Heart right ventricle (tissue), 16 donors: ENCODE measurements around the gene KHDC1. TPM values are rescaled to one million over a fixed set of nuclear protein-coding genes. Genes with fewer than 3 reads are reported as not detected.

Source experiments
- ATAC-seq, 8 donors: fragments of 200-7000 bp; cut with Tn5 transposase; one replicate each; pipeline ENCODE4 v1.9.1; 2020; ENCODE audit warnings: mild to moderate bottlenecking in 8 of 8, moderate library complexity in 8 of 8, moderate number of reproducible peaks in 1 of 8
- DNase-seq, 2 donors: peaks; one replicate each; pipeline ENCODE4 v3.0.0-alpha.2; 2020
- H3K27ac ChIP-seq, 10 donors: fragments of 200-600 bp; sonication (generic) in 2 of 10; one replicate each; pipeline versions ENCODE4 v1.5.0 to v1.8.0; 2020 to 2022; ENCODE audit warnings: mild to moderate bottlenecking in 3 of 10
- H3K27me3 ChIP-seq, 7 donors: fragments of 200-600 bp; one replicate each; pipeline ENCODE4 v1.8.0; 2021 to 2022; ENCODE audit warnings: mild to moderate bottlenecking in 2 of 7
- H3K36me3 ChIP-seq, 9 donors: fragments of 200-600 bp; sonication (generic) in 1 of 9; one replicate each; pipeline versions ENCODE4 v1.5.0 to v1.8.0; 2020 to 2022; ENCODE audit warnings: mild to moderate bottlenecking in 2 of 9
- H3K4me1 ChIP-seq, 9 donors: fragments of 200-600 bp; sonication (generic) in 1 of 9; one replicate each; pipeline versions ENCODE4 v1.5.0 to v1.8.0; 2020 to 2022; ENCODE audit warnings: mild to moderate bottlenecking in 4 of 9
- H3K4me3 ChIP-seq, 10 donors: fragments of 200-600 bp; sonication (generic) in 2 of 10; one replicate each; pipeline versions ENCODE4 v1.5.0 to v1.8.0; 2020 to 2022; ENCODE audit warnings: mild to moderate bottlenecking in 7 of 10, moderate library complexity in 2 of 10
- H3K9me3 ChIP-seq, 11 donors: fragments of 200-600 bp in 10 of 11; sonication (generic) in 2 of 11; one replicate each; pipeline versions ENCODE4 v1.5.0 to v1.8.0; 2013 to 2022; ENCODE audit warnings: mild to moderate bottlenecking in 2 of 11, control low read depth in 1 of 11, moderate library complexity in 1 of 11
- WGBS, 2 donors: extraction: QIAGEN DNeasy Blood & Tissue Kit; methylation state at CpG; one replicate each; pipeline ENCODE4 v1.1.7; 2013; ENCODE audit warnings: inconsistent platforms in 1 of 2; 5-methylcytosine and 5-hydroxymethylcytosine counted together
- intact Hi-C, 10 donors: fragments of 100-400 bp; cut with DNase I; formaldehyde crosslinking; loops; one replicate each; pipeline versions ENCODE4 v1.11.1 to v1.14.2; 2022
- polyA plus RNA-seq, 2 donors: library from polyadenylated mRNA; stranded (reverse); fragments of 200-250 nt; gene quantifications; one replicate each; pipeline ENCODE4 v1.2.3, GENCODE V29; 2013
- total RNA-seq, 10 donors: library from RNA; stranded (reverse); fragmentation: NEBNext Ultra II Directional in 3 of 10; extraction: Animal tissue kit (Norgen Biotek cat#: 25700) in 3 of 10; gene quantifications; one replicate each; pipeline versions ENCODE4 v1.2.1 to v1.2.4, GENCODE V29; 2021 to 2023
- TF ChIP-seq, protein P1 (sequence below), 9 donors: fragments of 200-600 bp; sonication (generic) in 2 of 9; IDR thresholded peaks; one replicate each; pipeline versions ENCODE4 v1.5.0 to v1.8.0; 2021 to 2022; ENCODE audit warnings: antibody characterized with exemption in 9 of 9, mild to moderate bottlenecking in 5 of 9, moderate library complexity in 1 of 9
- donor health status: Arrhythmogenic right ventricular cardiomyopathy.
- donor health status: ischemic (EF 13 %, LVEDD 7.1; RV severe dilation, severe dysfunction).
- donor health status: healthy with polysubstance abuse.
- donor health status: DM: no; HTN: yes; CAD: no.
- donor health status: DM: no; HTN: no; CAD: no.
- donor health status: ischemic (EF 25% LVEDD 6.9; RV normal size, moderate dysfunction).
- donor health status: ischemic (EF 25% LVEDD 5.7; RV mildly dilated, moderate dysfunction).
- donor health status: healthy.
- donor health status: DM: yes; HTN: yes; CAD: no.
- donor health status: Ischemic cardiomyopathy.
- donor health status: ischemic (EF 35%, LVEDD 5.7; RV mildly dilated, moderate dysfunction).
- donor health status: nonischemic (EF 11% LVEDD 7.7; RV severe dilation, severe dysfunction).
- donor health status: DM: yes; HTN: yes; CAD: no.
- donor health status: PGD.
- donor health status: ischemic (EF 29% LVEDD 5.4; RV normal size, mild dysfunction).
- donor health status: nonischemic (EF 23%, LVEDD 6.1; RV moderate dilation, normal function).

The KHDC1 gene
- total and polyA plus RNA-seq, 12 donors, result 0.51 to 2.8 (median 1.2) TPM

DNA sequence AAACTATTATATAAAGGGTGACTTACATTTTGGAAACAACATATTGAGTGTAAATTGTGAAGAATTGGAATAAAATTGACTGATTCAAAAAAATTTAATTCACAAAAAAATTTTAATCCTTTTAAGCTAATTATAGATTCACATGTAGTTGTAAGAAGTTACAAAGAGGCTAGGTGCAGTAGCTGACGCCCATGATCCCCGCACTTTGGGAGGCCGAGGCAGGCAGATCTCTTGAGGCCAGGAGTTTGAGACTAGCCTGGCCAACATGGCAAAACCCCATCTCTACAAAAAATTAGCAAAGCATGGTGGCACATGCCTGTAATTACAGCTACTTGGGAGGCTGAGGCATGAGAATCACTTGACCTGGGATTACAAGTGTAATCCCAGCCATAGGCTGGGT is 30.3 kb upstream of the KHDC1 start:
- DNase-seq, result no peak
- 95 to 99% methylated on average over 3 of the region's 3 CpGs for WGBS, 2 donors
- Histone ChIP-seq H3K9me3 (no peaks in the 10 kb centered on the region), H3K4me1 (no peaks in the 10 kb centered on the region), H3K27me3 (peaks cover 0 to 12% (median 0%) of the 10 kb centered on the region in 7 donors), H3K4me3 (no peak overlapping the region), H3K27ac (no peak overlapping the region), H3K36me3 (no peaks in the 10 kb centered on the region)
- TF ChIP-seq, protein P1, sequence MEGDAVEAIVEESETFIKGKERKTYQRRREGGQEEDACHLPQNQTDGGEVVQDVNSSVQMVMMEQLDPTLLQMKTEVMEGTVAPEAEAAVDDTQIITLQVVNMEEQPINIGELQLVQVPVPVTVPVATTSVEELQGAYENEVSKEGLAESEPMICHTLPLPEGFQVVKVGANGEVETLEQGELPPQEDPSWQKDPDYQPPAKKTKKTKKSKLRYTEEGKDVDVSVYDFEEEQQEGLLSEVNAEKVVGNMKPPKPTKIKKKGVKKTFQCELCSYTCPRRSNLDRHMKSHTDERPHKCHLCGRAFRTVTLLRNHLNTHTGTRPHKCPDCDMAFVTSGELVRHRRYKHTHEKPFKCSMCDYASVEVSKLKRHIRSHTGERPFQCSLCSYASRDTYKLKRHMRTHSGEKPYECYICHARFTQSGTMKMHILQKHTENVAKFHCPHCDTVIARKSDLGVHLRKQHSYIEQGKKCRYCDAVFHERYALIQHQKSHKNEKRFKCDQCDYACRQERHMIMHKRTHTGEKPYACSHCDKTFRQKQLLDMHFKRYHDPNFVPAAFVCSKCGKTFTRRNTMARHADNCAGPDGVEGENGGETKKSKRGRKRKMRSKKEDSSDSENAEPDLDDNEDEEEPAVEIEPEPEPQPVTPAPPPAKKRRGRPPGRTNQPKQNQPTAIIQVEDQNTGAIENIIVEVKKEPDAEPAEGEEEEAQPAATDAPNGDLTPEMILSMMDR (IDR thresholded peaks at IDR 0.05), result no peak
- ATAC-seq, result no peak
- intact Hi-C loops, result no loop called here

GRCh38 chr6:73290435-73290834 is 27.4 kb upstream of the KHDC1 start:
- intact Hi-C loops, result no loop called here

DNA sequence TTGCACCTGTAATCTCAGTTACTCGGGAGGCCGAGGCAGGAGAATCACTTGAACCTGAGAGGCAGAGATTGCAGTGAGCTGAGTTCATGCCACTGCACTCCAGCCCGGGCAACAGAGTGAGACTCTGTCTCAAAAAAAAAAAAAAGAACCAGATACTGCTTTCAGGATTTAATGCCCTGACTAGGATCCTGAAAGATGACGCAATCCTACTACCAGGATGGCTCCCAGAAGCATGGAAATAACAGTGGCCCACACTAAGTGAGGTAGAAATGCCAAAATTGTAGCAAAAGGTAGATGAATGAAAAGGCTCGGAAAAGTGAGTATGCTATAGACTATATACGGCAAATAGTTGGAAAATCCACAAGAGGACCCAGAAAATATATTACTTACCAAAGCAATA is 23.8 kb upstream of the KHDC1 start:
- intact Hi-C loops, result loop anchor here in 3 of 10 donors (5.0 kb wide), 1 partner anchor 41 kb away; no protein-coding TSS in a partner anchor
- H3K4me1 ChIP-seq, result no peaks in the 10 kb centered on the region

More at GRCh38 chr6:73290435-73290834, 27.4 kb upstream of the KHDC1 start:
- DNase-seq (no peak), ATAC-seq (no peak)
- TF ChIP-seq, protein P1 (IDR thresholded peaks at IDR 0.05), result no peak
- Histone ChIP-seq H3K9me3 (no peaks in the 10 kb centered on the region), H3K4me1 (no peaks in the 10 kb centered on the region), H3K36me3 (no peaks in the 10 kb centered on the region), H3K27me3 (no peaks in the 10 kb centered on the region), H3K27ac (no peak overlapping the region), H3K4me3 (no peak overlapping the region)

GRCh38 chr6:73285674-73286283 is 22.8 kb upstream of the KHDC1 start:
- no peak overlapping the region for H3K4me3 ChIP-seq
- H3K36me3 ChIP-seq, result no peaks in the 10 kb centered on the region
- intact Hi-C loops, result loop anchor here in 5 of 10 donors (2.0 to 5.0 kb wide), 2 partner anchors 41 to 42 kb away; no protein-coding TSS in a partner anchor
- DNase-seq (no peak), ATAC-seq (peak in 2 of 8 donors; percentile 29 to 38)
- H3K27ac ChIP-seq, result no peak overlapping the region
- no peaks in the 10 kb centered on the region for H3K27me3 ChIP-seq
- H3K9me3 ChIP-seq, result no peaks in the 10 kb centered on the region
- H3K4me1 ChIP-seq, result no peaks in the 10 kb centered on the region
- WGBS, 2 donors, result 57 to 63% methylated on average over 3 of the region's 3 CpGs
- TF ChIP-seq, protein P1 (IDR thresholded peaks at IDR 0.05), result peak in 7 of 9 donors; percentile 17 to 59 (median 43)

More for the DNA sequence above, 23.8 kb upstream of the KHDC1 start:
- no peaks in the 10 kb centered on the region for H3K27me3 ChIP-seq
- no peaks in the 10 kb centered on the region for H3K9me3 ChIP-seq
- H3K36me3 ChIP-seq, result no peaks in the 10 kb centered on the region
- H3K4me3 ChIP-seq, result no peak overlapping the region
- DNase-seq, result no peak
- TF ChIP-seq, protein P1 (IDR thresholded peaks at IDR 0.05), result no peak
- H3K27ac ChIP-seq, result no peak overlapping the region
- WGBS, 2 donors, result 92 to 94% methylated on average over 6 of the region's 6 CpGs
- ATAC-seq, result no peak
